Renal cortex interstitium (tissue), 15 donors: Measurements from ENCODE around the gene HLTF. TPM values are rescaled to one million over a fixed set of nuclear protein-coding genes. Genes with fewer than 3 reads are reported as not detected.

ENCODE experiments used
- DNase-seq, 11 donors: peaks; one replicate each; pipeline ENCODE4 v3.0.0-alpha.2; 2013; ENCODE audit warnings: low read depth in 9 of 11, low spot score in 4 of 11; ENCODE audit errors: extremely low read depth in 1 of 11
- long read RNA-seq, 16 experiments: transcript quantifications; one replicate each; lab custom pipeline, GENCODE V29; 2026
- polyA plus RNA-seq, 3 donors: library from polyadenylated mRNA; unstranded; fragments of 120-200 nt; gene quantifications; one replicate each; pipeline ENCODE4 v1.2.1, GENCODE V29; 2013; ENCODE audit not compliant: insufficient read length in 3 of 3

The HLTF gene, protein sequence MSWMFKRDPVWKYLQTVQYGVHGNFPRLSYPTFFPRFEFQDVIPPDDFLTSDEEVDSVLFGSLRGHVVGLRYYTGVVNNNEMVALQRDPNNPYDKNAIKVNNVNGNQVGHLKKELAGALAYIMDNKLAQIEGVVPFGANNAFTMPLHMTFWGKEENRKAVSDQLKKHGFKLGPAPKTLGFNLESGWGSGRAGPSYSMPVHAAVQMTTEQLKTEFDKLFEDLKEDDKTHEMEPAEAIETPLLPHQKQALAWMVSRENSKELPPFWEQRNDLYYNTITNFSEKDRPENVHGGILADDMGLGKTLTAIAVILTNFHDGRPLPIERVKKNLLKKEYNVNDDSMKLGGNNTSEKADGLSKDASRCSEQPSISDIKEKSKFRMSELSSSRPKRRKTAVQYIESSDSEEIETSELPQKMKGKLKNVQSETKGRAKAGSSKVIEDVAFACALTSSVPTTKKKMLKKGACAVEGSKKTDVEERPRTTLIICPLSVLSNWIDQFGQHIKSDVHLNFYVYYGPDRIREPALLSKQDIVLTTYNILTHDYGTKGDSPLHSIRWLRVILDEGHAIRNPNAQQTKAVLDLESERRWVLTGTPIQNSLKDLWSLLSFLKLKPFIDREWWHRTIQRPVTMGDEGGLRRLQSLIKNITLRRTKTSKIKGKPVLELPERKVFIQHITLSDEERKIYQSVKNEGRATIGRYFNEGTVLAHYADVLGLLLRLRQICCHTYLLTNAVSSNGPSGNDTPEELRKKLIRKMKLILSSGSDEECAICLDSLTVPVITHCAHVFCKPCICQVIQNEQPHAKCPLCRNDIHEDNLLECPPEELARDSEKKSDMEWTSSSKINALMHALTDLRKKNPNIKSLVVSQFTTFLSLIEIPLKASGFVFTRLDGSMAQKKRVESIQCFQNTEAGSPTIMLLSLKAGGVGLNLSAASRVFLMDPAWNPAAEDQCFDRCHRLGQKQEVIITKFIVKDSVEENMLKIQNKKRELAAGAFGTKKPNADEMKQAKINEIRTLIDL
- polyA plus RNA-seq = 10 to 100 TPM; 38.0 to 46.1 (median 45.0) TPM
- long read RNA-seq, donor 1, full-length matches to known transcripts = 2 of 2 reads
- long read RNA-seq, donor 1, partial matches to known transcripts = 0 of 2 reads
- long read RNA-seq, donor 1, other reads (novel, unspliced or antisense) = 0 of 2 reads
- long read RNA-seq, donor 2, full-length matches to known transcripts = 2 of 2 reads
- long read RNA-seq, donor 2, partial matches to known transcripts = 0 of 2 reads
- long read RNA-seq, donor 2, other reads (novel, unspliced or antisense) = 0 of 2 reads
- long read RNA-seq, donor 3, full-length matches to known transcripts = 6 of 6 reads
- long read RNA-seq, donor 3, partial matches to known transcripts = 0 of 6 reads
- long read RNA-seq, donor 3, other reads (novel, unspliced or antisense) = 0 of 6 reads
- long read RNA-seq, donor 4, full-length matches to known transcripts = 1 of 1 reads
- long read RNA-seq, donor 4, partial matches to known transcripts = 0 of 1 reads
- long read RNA-seq, donor 4, other reads (novel, unspliced or antisense) = 0 of 1 reads
- long read RNA-seq, donor 5 = 0 reads
- long read RNA-seq, donor 6, full-length matches to known transcripts = 2 of 7 reads
- long read RNA-seq, donor 6, partial matches to known transcripts = 5 of 7 reads
- long read RNA-seq, donor 6, other reads (novel, unspliced or antisense) = 0 of 7 reads
- long read RNA-seq, donor 7 = 0 reads
- long read RNA-seq, donor 8, full-length matches to known transcripts = 3 of 12 reads
- long read RNA-seq, donor 8, partial matches to known transcripts = 9 of 12 reads
- long read RNA-seq, donor 8, other reads (novel, unspliced or antisense) = 0 of 12 reads
- long read RNA-seq, donor 9, full-length matches to known transcripts = 2 of 2 reads
- long read RNA-seq, donor 9, partial matches to known transcripts = 0 of 2 reads
- long read RNA-seq, donor 9, other reads (novel, unspliced or antisense) = 0 of 2 reads
- long read RNA-seq, donor 10, full-length matches to known transcripts = 1 of 1 reads
- long read RNA-seq, donor 10, partial matches to known transcripts = 0 of 1 reads
- long read RNA-seq, donor 10, other reads (novel, unspliced or antisense) = 0 of 1 reads
- long read RNA-seq, donor 11, partial matches to known transcripts = 0 of 1 reads
- long read RNA-seq, donor 11, other reads (novel, unspliced or antisense) = 0 of 1 reads
- long read RNA-seq, donor 12 = 0 reads
- long read RNA-seq, donor 13, full-length matches to known transcripts = 2 of 16 reads
- long read RNA-seq, donor 13, partial matches to known transcripts = 14 of 16 reads
- long read RNA-seq, donor 13, other reads (novel, unspliced or antisense) = 0 of 16 reads
- long read RNA-seq, donor 14, full-length matches to known transcripts = 2 of 2 reads
- long read RNA-seq, donor 14, partial matches to known transcripts = 0 of 2 reads
- long read RNA-seq, donor 14, other reads (novel, unspliced or antisense) = 0 of 2 reads
- long read RNA-seq, donor 15, partial matches to known transcripts = 0 of 1 reads
- long read RNA-seq, donor 15, other reads (novel, unspliced or antisense) = 0 of 1 reads
- long read RNA-seq, donor 16, full-length matches to known transcripts = 2 of 23 reads
- long read RNA-seq, donor 16, partial matches to known transcripts = 21 of 23 reads
- long read RNA-seq, donor 16, other reads (novel, unspliced or antisense) = 0 of 23 reads

DNA sequence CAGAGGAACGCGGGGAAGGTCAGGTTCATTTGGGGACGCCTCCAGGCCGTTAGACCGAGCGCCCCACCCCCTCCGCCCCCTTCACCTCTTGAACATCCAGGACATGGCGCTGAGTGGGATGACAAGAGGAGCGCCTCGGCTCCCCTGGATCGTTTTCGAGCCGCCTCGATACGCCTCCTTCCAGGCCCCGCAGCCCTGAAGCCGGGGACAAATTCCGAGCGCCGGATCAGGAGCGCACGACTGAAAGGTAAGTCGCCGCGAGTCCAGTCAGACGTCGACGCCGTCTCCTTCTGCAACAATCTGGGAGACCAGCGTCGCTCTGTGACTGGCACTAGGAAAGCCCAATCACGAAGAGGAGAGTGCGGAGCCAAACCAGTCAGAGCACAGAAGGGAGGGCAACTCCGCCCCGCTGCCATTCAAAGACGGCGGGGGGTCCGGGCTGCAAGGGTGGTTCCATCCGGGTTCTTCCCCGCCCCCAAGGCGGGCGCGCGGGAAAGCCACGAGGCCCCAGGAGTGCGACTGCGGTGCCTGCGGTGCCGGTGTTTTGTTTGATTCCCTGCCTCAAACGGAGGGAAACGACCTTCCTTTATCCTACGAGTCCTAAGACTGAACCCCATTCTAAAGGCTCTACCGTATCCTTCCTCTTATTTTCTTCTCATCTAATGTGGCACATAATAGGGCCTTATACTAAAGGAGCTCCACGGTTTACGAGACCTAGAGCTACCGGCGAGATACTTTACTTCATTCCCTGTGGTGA is at the start of gene HLTF:
Gene HLTF, minus strand, starts transcription at position 302 of the 757 bp plus-strand sequence. Its CDS starts 197 bp downstream, at position 105.
- peak; percentile 93 to 98 (median 95) for DNase-seq

DNA sequence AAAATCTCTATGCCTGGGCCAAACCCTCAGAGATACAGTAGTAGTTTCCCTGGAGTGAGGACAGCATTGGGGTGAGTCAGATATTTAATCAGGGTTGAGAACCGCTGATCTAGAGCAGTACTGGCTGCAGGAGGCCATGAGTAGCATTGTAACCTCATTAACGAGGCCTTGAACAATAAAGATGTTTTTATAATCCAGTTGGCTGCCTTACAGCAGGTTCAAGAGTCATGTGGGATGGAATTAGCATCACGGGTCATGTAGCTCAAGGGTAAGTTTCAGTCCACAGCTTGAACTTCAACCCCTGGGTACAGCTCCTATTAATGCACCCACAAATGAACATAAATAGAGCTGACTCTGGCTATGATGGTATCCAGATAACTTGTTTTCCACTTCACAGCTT is 48.2 kb upstream of the HLTF start:
- DNase-seq = peak in 4 of 11 donors; percentile 21 to 45 (median 24)

DNA sequence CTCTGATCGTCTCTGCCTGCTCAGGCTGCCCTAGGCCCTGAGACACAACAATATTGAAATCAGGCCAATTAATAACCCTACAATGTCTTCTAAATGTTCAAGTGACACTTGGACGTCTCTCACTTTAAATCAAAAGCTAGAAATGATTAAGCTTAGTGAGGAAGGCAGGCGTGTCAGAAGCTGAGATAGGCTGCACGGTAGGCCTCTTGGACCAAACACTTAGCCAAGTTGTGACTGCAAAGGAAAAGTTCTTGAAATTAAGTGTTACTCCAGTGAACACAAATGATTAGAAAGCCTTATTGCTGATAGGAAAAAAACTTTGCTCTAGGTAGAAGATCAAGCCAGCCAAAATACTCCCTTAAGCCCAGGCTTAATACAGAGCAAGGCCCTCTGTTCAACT is 45.3 kb upstream of the HLTF start:
- DNase-seq = no peak

DNA sequence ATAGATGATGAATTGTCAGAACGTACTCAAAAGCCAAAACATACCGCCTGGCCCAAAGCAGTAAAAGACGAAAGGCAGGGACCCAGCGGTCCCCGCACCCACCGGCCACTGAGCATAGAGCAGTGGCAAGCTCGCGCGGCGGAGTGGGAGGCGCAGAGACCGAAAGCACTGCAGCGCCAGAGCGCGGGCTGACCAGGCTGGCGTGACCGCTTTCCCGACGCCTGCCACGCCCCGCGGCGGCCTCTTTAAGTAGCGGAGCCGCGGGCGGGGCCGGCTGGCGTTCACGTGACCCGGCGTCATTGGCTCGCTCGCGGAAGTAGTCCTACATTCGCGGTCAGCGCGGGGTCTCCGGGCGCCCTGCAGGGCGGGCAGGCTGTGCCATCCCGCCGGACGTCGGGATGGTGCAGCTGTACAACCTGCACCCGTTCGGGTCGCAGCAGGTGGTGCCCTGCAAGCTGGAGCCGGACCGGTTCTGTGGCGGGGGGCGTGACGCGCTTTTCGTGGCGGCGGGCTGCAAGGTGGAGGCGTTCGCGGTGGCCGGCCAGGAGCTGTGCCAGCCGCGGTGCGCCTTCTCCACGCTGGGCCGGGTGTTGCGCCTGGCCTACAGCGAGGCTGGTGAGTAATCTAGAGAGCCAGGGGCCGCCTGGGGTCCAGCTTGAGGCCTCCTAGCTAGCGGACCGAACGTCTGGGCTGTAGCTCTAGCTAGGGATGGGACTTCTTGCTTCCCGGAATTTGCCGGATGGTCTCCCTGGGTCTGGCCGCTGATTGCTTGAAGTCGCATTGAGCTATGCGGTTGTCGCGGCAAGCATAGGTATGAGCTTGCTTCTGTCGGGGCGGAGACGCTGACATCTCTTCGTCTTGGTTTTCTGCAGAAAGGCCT is 43.2 kb upstream of the HLTF start, which contains the start of gene HPS3:
Gene HPS3, plus strand, starts transcription at position 313 of the 880 bp plus-strand sequence. Its CDS starts 86 bp downstream, at position 399.
- peak; percentile 80 to 92 (median 87) for DNase-seq

DNA sequence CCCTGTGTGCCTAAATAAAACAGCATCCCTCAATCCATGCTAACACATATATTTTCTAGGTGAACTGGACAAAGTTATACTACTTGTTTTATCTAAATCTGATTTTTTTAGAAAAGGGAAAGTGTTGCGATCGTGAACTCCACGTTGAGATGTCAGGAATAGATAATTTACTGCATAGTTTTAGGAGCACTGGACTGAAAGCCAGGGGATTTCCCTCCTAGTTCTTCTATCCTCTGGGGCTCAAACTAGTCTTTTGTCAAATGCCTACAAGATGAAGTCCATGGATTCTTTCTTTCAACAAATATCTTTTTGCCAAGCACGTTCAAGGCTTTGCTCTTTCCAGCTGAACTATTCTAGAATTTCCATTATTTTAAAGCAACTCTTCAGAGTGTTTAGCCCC is 42.5 kb upstream of the HLTF start:
- peak in 1 of 11 donors; percentile 7 for DNase-seq

DNA sequence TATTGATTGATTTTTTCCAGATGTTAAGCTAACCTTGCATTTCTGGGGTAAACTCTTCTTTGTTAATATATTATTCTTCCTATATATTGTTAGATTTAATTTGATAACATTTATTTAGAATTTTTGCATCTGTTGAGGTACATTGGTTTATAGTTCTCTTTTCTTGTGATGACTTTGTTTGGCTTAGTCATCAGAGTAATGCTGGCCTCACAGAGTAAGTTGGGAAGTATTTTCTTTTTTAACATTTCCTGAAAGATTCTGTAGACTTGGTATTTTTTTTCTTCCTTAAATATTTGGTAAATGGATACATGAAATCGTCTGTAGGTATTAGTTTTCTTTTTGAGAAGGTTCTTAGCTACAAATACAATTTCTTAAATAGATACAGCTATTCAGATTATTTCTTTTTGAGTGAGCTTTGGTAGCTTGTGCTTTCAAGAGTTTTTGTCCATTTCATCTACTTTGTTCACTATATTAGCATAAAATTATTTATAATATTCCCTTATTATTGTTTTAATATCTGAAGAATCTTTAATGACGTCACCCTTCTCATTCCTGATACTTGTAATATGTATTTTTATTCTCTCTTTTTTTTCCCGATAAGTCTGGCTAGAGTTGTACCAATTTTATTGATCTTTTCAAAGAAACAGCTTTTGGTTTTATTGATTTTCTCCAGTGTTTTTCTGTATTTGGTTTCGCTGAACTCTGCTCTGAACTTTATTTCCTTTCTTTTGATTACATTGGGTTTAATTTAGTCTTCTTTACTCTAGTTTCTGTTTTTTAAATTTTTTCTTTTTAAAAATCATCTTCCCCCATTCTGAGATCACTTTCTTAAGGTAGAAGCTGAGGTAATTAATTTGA is 36.6 kb upstream of the HLTF start:
- DNase-seq = no peak

DNA sequence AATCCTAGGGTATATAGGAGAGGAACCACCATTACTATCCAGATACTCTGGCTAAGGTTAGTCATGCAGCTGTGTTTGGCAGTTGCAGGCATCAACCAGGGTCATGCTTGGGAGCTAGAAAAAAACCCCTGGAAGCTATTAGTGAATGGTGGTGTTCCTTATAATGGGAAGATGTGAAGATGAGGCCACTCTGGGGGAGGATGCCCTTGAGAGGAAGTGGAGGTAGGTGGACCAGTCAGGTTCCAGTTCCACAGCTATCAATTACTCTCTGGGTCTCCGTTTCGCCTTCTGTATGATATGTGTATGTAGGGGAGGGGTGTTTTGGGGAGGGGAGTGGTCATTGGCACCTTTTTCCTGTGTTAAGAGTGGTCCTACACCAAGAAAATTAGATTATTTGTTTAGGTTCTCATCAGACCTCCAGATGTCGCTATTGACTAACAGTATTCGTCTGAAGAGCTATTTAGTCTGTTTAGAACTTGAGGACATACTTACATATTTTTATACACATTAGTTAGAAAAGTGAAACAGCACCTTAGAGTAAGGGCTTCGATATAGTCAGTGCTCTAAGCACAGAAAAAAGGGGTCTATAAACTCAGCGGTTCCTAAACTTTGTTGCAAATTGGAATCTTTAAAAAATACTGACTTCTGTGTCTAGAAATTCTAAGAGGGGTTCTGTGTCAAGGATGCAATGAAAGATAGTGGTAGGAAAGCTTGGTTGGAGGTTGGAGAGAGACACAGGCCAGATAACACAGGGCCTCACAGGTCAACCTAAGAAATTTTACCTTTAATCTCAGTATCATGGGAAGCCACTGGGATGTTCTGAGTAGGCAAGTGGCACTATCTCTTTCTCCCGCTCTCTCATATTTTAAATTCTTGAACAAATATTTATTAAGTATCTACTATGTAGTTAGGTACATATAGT is 34.0 kb upstream of the HLTF start:
- DNase-seq = peak in 8 of 11 donors; percentile 12 to 65 (median 48)

DNA sequence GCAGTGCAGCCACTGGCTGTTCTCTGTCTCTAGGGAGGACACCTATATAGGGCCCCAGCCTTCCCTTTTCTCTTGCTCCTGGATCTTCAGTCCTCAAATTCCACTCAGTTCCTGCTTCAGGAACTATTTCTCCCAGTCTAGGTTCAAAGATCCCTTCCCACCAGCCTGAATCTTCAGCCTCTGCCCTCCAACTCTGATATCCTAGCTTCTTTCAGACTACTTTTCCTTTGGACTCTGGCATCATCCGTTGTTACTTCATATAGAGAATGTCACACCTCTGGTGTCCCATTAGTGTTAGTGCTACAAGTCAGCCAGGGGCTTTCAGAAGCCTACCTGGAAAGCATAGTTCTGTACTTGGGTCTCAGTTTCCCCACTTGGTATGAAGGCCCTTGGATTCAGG is 33.1 kb upstream of the HLTF start:
- DNase-seq = no peak

DNA sequence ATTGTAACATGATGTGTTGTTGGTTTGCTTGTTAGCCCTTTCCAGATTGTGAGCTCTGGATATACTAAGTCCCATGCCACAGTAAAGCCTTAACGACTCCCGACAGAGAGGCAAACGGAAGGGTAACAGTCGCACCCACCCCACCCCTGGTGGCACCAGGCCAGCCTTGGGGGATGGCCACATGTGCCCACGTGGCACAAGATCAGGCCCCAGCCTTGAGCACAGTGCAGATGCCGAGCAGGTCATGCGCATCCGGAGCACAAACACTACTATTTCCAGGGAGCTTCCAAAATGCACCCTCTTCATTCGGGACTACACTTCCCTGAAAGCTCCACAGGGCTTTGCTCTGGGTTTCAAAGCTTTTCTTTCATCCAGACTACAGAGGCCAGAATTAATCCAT is 32.4 kb upstream of the HLTF start:
- no peak for DNase-seq

DNA sequence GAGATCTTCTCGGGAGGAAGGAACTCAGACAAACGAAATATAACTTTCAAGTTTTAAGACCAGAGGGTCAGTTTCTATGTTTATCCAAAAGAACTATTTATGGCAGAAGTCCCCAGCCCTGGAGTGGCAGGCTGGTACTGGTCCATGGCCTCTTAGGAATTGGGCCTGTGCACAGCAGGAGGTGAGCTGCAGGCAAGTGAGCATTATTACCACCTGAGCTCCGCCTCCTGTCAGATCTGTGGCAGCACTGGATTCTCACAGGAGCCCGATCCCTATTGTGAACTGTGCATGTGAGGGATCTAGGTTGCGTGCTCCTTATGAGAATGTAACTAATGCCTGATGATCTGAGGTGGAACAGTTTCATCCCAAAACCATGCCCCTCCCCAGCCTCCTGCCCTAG is 28.8 kb upstream of the HLTF start:
- no peak for DNase-seq

DNA sequence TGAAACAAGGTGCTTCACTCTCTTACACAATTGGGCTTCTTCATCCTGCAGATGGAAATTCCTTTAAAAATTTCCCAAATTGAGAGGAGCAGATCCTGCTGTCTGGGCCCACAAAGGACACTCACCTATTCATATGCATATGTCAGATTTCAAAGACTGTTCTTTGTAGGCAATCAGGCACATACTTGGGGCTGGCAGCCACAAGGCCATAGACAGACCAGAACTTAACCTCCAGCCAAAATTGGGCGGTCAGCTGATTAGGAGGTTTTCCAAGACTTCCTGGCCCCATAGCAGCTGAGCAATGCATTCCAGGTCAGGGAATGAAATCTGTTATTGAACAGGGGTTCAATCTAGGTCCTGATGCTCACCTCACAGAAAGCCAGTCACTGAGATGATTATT is 28.1 kb upstream of the HLTF start:
- DNase-seq = no peak

DNA sequence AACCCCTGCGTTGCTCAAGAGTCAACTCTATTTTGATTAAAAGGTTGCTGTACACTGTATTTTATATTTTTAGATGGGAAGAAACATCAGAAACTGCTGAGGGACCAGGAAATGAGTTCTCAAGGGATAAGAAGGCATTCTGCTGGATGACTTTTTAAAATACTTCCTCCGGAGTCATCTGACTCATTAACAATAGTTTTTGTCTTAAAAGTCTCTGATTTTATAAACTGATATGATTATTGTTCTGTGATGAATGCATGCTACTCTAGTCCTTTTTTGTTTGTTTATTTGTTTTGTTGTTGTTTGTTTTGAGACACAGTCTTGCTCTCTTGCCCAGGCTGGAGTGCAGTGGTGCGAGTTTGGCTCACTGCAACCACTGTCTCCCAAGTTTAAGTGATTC is 18.2 kb upstream of the HLTF start:
- DNase-seq = no peak

DNA sequence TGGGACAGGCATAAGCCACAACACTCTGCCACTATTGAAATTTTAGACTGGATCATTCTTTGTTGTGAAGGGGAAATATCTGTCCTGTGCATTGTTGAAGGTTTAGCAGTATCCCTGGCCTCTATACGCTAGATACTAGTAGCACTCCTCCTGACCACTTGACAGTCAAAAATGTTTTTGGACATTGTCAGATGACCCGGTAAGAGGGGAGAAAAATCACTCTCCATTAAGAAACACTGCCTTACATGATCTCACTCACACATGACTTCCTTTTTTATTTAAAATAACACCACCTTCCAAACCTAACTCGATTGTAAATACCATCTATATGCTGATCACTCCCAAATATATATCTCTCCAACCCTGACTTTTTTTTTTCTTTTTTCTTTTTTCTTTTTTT is 15.3 kb upstream of the HLTF start:
- no peak for DNase-seq
